IPS-20b (cell line): ENCODE data around the gene TNS4.

Source experiments
- H3K27ac ChIP-seq: one replicate; pipeline ENCODE4 v1.5.1; 2013; ENCODE audit warnings: low read length
- H3K27me3 ChIP-seq: 2 replicates; pipeline ENCODE4 v1.6.1; 2013; ENCODE audit warnings: mild to moderate bottlenecking, low read length, inconsistent platforms; ENCODE audit not compliant: insufficient read depth
- H3K36me3 ChIP-seq: 2 replicates; pipeline ENCODE4 v1.6.1; 2013; ENCODE audit warnings: low read depth, mild to moderate bottlenecking, inconsistent platforms, low read length, moderate library complexity; ENCODE audit not compliant: insufficient read depth
- H3K4me1 ChIP-seq: 2 replicates; pipeline ENCODE4 v1.6.1; 2013; ENCODE audit warnings: mild to moderate bottlenecking, control low read depth, inconsistent platforms, low read length, moderate library complexity; ENCODE audit not compliant: insufficient read depth
- H3K4me3 ChIP-seq: 2 replicates; pipeline ENCODE4 v1.5.1; 2013; ENCODE audit warnings: mild to moderate bottlenecking, low read length, inconsistent platforms
- H3K9ac ChIP-seq: 2 replicates; pipeline ENCODE4 v1.6.1; 2013; ENCODE audit warnings: low read depth, mild to moderate bottlenecking, inconsistent platforms, low read length, moderate library complexity
- H3K9me3 ChIP-seq: 2 replicates; pipeline ENCODE4 v1.6.1; 2013; ENCODE audit warnings: mild to moderate bottlenecking, low read depth, low read length, inconsistent platforms; ENCODE audit not compliant: insufficient read depth

The TNS4 gene

DNA sequence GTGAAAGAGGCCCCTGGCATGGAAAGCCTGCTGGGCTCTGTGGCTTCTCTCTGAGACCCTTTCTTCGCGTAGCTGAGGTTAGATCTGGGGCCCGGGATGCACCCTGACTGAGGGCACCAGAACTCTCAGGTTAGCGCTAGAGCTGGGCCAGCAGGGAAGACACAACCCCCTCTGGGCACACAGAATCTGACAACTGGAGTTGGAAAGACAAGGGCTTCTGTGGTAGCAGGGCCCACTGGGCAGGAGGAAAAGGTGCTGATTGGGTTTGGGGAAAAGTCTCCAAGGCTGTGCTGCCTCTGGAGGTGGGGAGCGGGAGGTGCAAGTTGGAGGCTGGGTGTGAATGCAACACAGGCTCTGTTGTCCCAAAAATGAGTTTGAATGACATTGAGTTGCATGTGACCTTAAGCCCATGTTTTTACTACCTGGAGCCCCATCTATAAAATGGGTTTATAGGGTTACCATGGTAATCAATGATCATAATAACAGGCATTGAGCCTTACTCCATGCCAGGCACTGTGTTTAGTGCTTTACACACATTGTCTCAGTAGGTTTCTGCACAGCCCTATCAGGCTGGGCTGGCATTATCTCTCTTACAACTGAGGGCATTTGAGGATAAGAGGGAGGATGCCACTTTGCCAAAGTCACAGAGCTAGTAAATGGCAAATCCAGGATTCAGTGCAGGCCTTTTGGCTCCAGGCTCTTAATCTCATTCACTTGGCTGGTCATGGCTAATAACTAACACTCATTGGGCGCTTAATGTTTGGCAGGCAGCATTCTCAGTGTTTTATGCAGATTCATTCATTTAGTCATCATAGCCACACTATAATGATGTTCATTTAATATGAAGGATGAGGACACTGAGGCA, 67.6 kb downstream of the TNS4 start:
- H3K4me3 ChIP-seq: no peak overlapping the region
- no peak overlapping the region for H3K9ac ChIP-seq
- H3K9me3 ChIP-seq: no peaks in the 10 kb centered on the region
- no peaks in the 10 kb centered on the region for H3K36me3 ChIP-seq
- no peak overlapping the region for H3K27ac ChIP-seq
- H3K27me3 ChIP-seq: no peaks in the 10 kb centered on the region
- no peaks in the 10 kb centered on the region; the same call in 1 of the 2 replicates for H3K4me1 ChIP-seq

DNA sequence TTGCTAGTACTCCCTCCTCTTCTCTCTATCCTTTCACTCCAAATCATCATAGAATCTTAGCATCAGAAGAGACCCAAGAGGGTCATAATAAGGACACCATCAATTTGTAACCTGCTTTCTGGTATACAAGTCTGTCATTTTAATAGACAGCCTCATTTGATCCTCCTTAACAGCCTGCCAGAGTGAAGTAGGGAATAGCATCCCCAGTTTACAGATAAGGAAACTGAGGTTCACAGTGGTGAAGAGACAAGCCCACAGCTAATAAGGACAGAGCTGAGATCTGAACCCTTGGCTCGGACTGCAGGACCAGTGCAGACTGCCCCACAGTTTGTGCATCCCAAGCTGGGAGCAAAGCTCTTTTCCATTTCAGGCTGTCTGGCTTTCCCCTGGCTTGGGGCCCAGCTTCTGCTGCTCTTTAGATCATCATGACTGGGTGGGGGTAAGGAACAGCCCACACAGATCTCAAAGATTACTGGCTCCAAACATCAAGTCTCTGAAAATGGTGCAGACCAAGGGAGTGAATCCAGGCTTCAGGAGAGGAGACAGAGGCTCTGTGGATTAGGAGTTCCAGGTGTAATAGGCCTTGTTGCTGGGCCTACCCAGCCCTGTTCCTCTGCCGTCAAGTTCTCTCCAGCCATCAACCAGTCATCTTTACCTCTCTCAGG, 68.4 kb downstream of the TNS4 start:
- Histone ChIP-seq H3K4me1 (no peaks in the 10 kb centered on the region; the same call in 1 of the 2 replicates), H3K27me3 (no peaks in the 10 kb centered on the region), H3K9ac (no peak overlapping the region), H3K4me3 (no peak overlapping the region), H3K36me3 (no peaks in the 10 kb centered on the region), H3K9me3 (no peaks in the 10 kb centered on the region), H3K27ac (no peak overlapping the region)

DNA sequence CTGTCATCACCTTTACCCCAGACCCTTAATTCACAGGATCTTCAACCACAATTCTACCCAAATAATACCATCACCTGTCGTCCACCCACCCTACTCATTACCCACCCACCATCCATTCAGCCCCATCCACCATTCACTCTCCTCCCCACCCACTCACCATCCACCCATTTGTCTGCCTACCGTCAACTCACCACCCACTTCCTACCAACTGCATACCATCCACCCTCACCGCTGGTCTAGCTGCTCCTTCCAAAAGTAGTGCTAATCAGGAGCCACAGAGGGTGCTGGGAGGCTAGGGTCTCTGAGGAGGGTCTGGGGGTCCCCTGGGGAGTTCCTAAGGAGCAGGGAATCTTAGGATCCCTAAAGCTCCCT, 70.2 kb downstream of the TNS4 start:
- no peak overlapping the region for H3K27ac ChIP-seq
- H3K4me1 ChIP-seq: no peaks in the 10 kb centered on the region; the same call in 1 of the 2 replicates
- H3K4me3 ChIP-seq: no peak overlapping the region
- no peaks in the 10 kb centered on the region for H3K36me3 ChIP-seq
- no peaks in the 10 kb centered on the region for H3K9me3 ChIP-seq
- H3K27me3 ChIP-seq: no peaks in the 10 kb centered on the region
- no peak overlapping the region for H3K9ac ChIP-seq

- H3K9ac ChIP-seq: no peak overlapping the region
- no peaks in the 10 kb centered on the region; the same call in 1 of the 2 replicates for H3K4me1 ChIP-seq
- H3K36me3 ChIP-seq: no peaks in the 10 kb centered on the region
- H3K27me3 ChIP-seq: no peaks in the 10 kb centered on the region
- H3K27ac ChIP-seq: no peak overlapping the region
- no peaks in the 10 kb centered on the region for H3K9me3 ChIP-seq
- no peak overlapping the region for H3K4me3 ChIP-seq
Measured at GRCh38 chr17:40430272-40431230, 70.9 kb downstream of the TNS4 start.

- no peak overlapping the region for H3K27ac ChIP-seq
- no peak overlapping the region for H3K4me3 ChIP-seq
- H3K9ac ChIP-seq: no peak overlapping the region
- no peaks in the 10 kb centered on the region for H3K27me3 ChIP-seq
- H3K36me3 ChIP-seq: no peaks in the 10 kb centered on the region
- H3K9me3 ChIP-seq: no peaks in the 10 kb centered on the region
- H3K4me1 ChIP-seq: peaks cover 5% of the 10 kb centered on the region
Measured at GRCh38 chr17:40427002-40427491, 74.4 kb downstream of the TNS4 start.
